Measurements from ENCODE around the gene WNK1. TPM values are rescaled to one million over a fixed set of nuclear protein-coding genes. Genes with fewer than 3 reads are reported as not detected.

The WNK1 gene
- total RNA-seq, 1 experiment from 2014 or later, result 42.2 TPM

DNA sequence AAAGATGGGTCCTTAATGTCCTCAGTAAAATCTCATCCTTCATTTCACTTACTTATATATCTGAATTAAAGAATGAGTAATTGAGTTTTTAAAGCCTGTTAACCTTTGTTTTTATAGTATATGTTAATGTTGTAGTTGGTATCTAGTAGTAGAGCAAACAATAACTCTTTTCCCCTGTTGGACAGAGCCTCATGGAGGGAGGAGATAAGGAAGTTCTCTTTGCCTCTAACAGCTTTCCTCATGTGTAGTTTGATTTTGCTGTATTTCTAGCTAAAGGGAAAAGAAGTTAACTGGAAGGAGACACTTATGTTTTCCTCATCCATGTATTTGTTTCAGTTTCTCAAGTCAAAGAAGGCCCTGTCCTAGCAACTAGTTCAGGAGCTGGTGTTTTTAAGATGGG, 141.8 kb downstream of the WNK1 start:
- no peak for DNase-seq (ENCODE audit: low spot score)
- in situ Hi-C loops (cut with HindIII; ENCODE audit: low sequenced_read_pairs), result no loop called here

DNA sequence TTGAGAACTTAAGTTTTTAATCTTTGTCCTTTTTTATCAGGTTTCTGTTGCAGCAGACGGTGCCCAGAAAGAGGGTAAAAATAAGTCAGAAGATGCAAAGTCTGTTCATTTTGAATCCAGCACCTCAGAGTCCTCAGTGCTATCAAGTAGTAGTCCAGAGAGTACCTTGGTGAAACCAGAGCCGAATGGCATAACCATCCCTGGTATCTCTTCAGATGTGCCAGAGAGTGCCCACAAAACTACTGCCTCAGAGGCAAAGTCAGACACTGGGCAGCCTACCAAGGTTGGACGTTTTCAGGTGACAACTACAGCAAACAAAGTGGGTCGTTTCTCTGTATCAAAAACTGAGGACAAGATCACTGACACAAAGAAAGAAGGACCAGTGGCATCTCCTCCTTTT, 143.7 kb downstream of the WNK1 start:
- no peak for DNase-seq (ENCODE audit: low spot score)
- in situ Hi-C loops (cut with HindIII; ENCODE audit: low sequenced_read_pairs), result no loop called here

DNA sequence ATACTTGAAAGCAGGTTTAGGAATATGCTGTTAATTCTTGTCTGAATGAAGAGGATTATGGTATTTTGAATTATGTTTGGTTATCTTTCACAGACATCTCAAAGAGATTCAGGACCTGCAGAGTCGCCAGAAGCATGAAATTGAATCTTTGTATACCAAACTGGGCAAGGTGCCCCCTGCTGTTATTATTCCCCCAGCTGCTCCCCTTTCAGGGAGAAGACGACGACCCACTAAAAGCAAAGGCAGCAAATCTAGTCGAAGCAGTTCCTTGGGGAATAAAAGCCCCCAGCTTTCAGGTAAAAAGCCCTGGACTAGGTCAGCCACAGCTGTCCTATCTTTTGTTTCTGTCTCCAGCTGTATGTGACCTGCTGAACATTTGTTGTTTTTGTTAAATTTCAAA, 145.0 kb downstream of the WNK1 start:
- in situ Hi-C loops (cut with HindIII; ENCODE audit: low sequenced_read_pairs), result no loop called here
- DNase-seq (ENCODE audit: low spot score), result no peak

DNA sequence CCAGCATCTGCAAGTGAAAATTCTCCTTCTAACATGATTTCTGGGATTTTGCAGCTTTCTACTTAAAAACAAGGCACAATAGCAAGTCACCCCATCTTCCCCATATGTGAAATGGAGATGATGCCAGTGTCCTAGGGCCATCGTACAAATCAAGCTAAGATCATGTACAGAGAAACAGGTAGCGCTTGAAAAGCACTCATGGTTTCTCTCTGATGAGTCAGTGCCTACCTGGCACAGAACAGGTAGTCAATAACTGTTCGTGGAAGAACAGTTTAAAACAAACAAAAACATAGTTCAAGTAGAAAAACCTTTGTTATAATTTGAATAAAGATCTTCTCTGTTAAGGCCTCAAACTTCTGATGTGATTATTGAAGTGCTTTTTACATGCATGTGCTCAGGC, 150.2 kb downstream of the WNK1 start:
- in situ Hi-C loops (cut with HindIII; ENCODE audit: low sequenced_read_pairs), result no loop called here
- DNase-seq (ENCODE audit: low spot score), result no peak

DNA sequence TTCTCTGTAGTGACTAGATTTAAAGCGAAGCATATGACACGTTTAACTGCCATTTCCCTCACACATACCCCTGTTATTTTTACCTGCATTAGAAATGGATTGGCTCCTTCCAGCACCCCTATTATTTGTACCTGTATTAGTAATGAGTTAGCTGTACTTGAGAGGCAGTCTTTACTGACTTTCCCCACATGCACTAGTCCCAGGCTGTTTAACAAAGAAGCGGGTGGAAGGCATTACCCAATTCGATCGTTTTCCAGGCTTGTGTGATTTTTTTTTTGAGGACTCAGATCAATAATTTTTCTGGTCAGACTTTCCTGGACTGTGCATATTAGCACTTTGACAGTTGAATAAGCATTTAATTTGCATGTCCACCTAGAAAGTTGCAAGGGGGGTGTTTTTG, 150.7 kb downstream of the WNK1 start:
- DNase-seq (ENCODE audit: low spot score), result no peak
- in situ Hi-C loops (cut with HindIII; ENCODE audit: low sequenced_read_pairs), result no loop called here

DNA sequence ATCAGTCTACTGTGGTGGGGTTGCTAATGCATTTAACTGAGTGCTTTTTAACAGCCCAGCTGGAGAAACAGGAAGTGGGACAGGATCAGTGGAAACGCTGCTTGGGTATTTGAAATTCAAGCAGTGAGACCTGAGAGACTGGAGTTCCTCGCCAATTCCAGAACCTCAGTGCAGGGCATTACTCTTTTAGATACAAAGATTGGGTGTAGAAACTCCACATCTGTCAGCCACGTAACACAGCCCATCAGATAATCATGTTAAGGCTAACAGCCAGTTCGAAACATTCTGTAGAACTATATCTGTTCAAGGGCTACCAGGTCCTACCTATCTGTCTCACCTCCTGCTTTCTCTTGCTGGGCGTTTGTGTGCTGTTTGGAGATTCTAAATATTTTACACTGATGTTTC, 151.6 kb downstream of the WNK1 start:
- DNase-seq (ENCODE audit: low spot score), result no peak
- in situ Hi-C loops (cut with HindIII; ENCODE audit: low sequenced_read_pairs), result no loop called here

DNA sequence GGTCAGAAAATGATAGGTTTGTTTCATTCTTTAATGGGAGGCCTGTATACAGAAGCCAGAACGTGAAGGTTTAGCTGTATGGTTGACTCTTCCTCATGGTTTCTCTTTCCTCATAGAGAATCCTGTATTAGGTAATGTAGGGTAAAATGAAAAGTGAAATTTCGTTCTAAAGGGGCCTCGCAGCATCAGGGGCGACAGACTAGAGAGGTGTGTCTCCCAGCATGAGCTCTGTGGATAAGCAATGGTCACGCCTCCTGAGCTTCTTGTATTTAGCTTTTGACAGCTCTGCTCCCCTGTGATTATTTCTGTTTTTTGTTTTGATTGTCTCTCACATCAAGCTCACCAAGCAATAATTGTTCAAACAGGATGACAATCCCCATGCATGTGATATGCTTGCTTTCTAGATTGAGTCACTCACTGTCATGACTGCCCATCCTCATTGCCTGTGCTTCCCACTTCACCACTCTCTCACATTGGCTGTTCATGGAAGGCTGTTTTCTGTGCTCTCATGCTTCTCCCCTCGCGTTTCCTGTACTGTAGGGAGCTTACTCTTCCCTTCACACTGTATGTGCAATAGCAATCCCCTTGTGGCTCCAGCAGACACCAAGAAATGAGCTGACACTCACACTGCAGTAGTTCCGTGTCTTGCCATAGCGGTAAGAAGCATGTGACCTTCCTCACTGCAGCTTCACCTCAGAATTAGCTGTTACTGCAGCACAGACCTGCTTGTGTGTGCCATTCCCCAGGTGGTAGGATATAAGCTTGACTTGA, 153.1 kb downstream of the WNK1 start:
- no peak for DNase-seq (ENCODE audit: low spot score)

DNA sequence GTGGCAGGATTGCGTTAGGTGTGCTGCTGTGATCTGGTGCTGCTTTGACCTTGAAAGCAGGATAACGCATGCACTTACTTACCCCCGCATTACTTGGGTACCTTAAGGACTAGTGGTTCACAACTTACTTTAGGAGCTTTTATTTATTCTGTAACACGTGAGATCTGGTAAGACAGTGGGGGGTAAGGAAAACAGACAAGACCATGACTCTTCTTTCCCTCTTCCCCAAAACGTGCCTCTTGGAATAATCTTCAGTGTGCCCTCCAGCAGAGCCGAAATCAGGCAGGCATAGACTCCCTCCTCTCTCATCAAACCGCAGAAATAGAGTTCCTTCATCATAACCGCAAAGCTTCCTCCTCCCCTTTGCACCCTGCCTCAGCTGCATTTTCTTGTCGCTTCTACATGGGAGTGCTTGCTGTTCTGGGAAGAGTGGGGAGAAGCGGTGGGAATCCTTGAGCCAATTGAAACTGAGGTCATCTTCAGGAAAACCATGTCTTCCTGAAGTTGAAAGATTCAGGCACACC, 153.7 kb downstream of the WNK1 start:
- no peak for DNase-seq (ENCODE audit: low spot score)
- in situ Hi-C loops (cut with HindIII; ENCODE audit: low sequenced_read_pairs), result no loop called here

More for the DNA sequence above, 153.1 kb downstream of the WNK1 start:
- in situ Hi-C loops (cut with HindIII; ENCODE audit: low sequenced_read_pairs), result no loop called here

DNA sequence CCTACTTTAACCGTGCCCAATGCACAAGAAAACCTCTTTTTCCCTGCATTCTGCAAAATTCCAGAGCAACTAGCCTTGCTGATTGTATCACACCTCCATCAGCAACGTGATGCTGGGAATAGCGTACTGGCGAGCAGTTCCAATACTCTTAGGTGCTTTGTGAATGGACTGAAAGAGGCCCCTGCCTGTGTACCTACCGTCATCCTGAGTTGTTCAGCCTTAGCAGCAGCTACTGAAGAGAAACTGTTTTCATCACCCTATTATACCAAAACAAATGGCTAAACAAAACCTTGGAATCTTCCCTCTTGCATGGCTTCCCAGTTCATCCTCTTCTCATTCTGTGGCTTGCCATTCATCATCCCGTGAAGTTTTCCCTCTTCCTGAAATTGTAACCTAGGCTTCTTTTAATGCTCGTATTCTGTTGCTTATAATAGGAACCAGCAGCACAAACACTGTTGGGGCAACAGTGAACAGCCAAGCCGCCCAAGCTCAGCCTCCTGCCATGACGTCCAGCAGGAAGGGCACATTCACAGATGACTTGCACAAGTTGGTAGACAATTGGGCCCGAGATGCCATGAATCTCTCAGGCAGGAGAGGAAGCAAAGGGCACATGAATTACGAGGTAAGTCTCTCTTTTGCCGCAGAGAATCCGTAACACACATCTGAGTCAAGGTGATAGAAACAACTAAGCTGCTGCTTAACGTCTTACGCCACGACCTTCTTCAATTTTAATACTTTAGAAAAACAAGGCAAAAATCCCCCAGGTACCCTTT, 155.2 kb downstream of the WNK1 start:
- no peak for DNase-seq (ENCODE audit: low spot score)
- in situ Hi-C loops (cut with HindIII; ENCODE audit: low sequenced_read_pairs), result no loop called here

DNA sequence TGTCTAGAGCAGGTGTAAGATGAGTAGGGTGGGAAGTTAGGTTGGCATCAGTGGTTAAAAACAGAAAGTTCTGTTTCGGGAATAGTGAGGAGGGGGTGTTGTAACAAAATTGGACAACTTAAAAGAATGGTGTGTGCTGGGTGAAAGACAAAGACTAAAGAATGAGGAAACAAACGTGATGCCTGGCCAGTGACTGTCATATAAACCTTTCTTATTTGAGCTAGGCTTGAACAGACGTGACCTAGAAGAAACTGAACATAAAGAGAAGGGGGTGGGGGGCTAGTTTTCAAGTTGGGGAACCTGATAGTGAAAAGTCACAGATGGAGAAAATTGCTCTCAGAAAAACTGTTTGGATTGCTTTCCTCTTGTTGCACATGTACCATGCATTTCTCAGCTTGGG, 157.5 kb downstream of the WNK1 start:
- no peak for DNase-seq (ENCODE audit: low spot score)
- in situ Hi-C loops (cut with HindIII; ENCODE audit: low sequenced_read_pairs), result no loop called here

DNA sequence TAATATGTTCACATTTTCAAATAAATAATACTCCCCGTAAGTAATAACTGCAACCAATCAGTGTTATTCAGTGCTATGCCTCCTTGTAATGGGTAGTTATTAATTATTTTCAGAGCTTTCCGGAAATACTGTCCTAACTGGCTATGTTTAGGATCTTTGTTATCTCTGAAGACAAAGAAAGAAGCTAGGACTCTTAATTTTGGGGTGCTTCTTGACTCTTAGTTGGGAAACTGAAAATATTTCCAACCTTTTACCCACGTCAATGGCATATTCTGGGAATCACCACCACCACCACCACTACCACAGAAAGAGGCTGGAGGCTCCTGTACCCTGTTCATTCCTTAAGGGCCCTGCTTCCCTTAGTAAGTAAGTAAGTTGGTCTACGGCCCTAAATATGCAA, 158.0 kb downstream of the WNK1 start:
- in situ Hi-C loops (cut with HindIII; ENCODE audit: low sequenced_read_pairs), result no loop called here
- no peak for DNase-seq (ENCODE audit: low spot score)

DNA sequence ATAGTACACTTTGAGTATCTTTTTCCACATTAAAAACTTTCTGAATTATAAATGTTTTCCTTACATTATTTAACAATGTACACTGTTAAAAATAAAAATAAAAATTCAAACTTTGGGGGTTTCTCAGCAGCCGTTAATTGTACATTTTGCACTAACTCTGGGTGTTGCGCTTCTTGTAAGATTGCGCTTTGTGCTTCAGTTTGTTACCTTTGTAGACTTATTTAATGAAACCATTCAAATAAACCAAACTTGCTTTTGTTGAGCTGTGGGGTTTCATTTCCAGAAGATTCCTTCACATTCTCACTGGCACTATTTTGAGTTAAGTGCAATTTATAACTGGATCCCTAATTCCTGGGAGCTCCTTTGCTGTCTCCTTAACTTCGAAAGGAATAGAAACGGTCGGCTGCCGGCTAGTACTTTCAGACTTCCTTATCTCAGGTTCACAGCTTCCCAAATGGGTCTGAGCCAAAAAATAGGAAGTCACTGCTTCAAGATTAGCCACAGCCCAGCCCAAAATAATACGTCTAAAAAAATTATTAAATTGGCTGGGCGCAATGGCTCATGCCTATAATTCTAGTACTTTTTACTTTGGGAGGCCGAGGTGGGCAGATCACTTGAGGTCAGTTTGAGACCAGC, 158.9 kb downstream of the WNK1 start:
- in situ Hi-C loops (cut with HindIII; ENCODE audit: low sequenced_read_pairs), result no loop called here

DNA sequence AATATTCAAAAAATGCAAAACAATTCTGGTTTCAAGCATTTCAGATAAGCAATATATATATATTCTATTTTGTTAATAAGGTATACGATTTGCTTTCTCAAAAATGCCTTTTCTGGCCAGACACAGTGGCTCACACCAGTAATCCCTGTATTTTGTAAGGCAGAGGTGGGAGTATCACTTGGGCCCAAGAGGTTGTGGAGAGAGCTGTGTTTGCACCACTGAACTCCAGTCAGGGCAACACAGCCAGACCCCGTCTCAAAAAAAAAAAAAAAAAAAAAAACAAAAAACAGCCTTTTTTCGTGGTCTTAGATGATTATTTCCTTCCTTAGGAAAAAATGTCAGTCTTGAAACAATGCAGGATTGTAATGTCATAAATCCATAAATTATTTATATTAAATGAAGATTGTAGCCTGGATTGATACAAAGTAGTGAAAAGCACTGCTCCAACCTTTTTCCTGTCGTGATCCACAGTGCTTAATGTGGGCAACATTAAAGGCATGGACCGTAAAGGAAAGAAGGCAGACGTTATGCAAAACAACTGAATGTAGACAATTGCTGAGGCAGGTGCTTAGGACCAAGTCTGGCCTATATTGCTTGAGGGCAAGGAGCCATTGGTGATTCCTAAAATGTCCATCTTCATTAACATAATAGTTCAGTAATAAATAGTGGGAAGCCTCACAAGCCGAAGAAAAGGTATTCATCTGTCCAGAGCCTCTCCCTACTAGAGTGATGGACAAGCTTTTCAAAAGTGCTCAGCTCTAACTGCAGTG, 160.3 kb downstream of the WNK1 start:
- no peak for DNase-seq (ENCODE audit: low spot score)
- in situ Hi-C loops (cut with HindIII; ENCODE audit: low sequenced_read_pairs), result no loop called here

More for the DNA sequence above, 158.9 kb downstream of the WNK1 start:
- DNase-seq (ENCODE audit: low spot score), result no peak

DNA sequence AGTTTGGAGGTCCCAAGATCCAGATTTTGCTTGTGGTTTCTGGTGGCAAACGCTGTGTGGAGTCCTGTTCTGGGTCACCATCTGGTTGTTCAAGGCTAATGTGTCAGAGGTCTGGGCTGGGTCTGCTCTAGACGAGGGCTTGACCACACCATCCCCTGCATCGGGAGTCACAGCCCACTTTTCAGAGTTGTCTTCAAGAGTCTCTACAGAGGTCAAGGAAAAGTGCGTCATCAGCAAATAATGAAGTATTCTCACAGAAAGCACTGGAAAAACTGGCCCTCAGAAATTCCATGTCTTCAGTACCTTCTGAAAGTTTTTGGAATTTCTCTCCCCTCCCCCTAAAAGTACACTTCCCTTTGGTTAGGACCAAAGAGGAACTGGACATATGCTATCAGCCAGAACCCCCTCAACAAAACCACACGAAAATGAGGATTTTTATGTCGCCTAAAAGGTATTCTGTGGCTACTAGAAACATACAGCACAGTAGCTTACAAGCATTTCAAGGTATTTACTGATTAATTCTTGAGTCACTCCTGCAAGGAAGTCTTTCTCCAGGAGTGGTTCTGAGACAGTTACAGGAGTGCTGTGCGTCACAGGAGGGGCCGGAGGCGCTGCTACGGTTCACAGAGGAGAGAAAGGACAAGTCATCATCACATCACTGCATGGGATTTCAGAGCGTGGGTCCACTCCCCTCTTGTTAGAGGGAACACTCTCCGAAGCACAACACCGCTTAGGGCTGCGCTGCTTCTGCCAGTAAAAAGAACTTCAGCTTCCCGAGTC, 161.7 kb downstream of the WNK1 start:
- no peak for DNase-seq (ENCODE audit: low spot score)

DNA sequence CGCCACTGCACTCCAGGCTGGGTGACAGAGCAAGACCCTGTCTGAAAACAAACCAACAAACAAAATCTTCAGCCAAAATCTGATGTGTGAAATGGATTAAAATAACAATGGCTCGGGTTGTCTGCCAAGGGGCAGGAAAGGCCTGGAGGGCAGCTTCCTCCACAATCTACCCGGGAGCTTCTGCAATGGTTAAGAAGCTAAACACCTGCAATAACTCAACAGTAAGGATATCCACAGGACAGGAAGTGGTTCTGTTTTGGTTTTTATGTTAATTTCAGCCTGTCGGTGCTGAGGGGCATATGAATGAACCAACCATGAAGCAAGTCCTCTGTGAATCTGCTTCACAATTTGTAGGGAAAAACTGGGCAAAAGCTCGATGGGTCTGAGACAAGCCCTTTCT, 162.7 kb downstream of the WNK1 start:
- no peak for DNase-seq (ENCODE audit: low spot score)
- in situ Hi-C loops (cut with HindIII; ENCODE audit: low sequenced_read_pairs), result no loop called here

More for the DNA sequence above, 161.7 kb downstream of the WNK1 start:
- in situ Hi-C loops (cut with HindIII; ENCODE audit: low sequenced_read_pairs), result no loop called here

DNA sequence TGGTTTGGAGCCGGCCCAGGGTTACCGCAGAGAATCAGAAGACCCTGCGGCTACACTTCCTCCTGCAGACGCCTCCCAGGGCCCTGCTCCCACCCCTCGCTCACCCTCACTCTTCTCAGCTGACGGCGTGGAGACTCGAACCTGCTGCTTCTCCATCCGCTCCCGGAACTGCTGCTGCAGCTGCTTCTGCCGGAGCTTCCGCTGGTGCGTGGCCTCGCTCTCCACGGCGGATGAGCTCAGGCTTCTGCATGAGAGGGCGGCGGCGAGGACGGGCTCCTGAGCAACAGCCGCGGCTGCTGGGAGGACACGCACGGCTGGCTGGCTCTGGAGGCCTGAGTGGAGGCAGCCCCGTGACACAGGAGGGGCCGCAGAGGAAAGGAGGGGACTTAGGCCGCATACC, 163.9 kb downstream of the WNK1 start:
- in situ Hi-C loops (cut with HindIII; ENCODE audit: low sequenced_read_pairs), result no loop called here
- DNase-seq (ENCODE audit: low spot score), result no peak

DNA sequence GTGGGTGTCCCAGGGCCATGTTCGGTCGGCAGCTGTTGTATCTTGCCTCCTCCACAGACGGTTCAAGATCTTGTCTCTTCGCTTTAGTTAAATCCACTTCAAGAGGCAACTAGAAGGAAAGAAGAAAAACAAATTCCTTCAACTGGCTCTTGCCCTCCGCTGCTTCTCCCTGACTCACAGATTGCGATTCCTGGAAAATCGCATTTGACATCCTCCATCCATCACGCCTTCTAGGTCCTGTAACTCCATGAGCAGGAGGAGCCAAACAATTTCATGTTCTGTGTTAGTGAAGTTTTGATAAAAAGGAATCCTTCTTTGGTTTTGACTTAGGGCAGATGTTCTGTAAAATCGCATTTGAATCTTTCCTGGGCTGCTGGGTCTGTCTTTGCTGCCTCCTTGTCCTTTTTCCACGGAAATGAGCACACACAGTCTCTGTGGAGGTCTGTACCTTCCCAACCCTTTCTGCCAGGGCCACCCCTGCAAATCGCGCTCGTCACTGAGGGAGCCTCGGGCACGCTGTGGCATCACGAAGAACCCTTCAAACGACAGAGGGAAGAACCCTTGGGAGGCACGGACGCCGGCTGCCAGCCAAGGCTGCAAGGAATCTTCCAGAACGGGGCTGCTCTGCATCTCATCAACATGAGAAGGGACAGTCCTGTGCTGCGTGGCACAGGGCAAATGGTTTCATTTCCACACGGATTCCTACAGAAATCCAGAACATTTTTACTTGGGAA, 164.5 kb downstream of the WNK1 start:
- DNase-seq (ENCODE audit: low spot score), result no peak
- in situ Hi-C loops (cut with HindIII; ENCODE audit: low sequenced_read_pairs), result no loop called here

DNA sequence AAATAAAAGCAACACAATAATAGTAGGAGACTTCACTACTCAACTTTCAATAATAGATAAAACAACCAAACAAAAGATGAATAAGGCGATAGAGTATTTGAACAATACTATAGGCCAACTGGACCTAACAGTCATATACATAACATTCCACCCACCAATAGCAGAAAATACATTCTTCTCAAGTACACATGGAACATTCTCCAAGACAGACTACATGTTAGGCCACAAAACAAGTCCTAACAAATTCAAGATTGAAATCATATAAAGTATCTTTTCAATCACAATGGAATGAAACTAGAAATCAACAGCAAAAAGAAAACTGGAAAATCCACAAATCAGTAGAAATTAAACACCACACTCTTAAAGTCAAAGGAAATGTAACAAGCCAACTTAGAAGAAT, 168.3 kb downstream of the WNK1 start:
- in situ Hi-C loops (cut with HindIII; ENCODE audit: low sequenced_read_pairs), result no loop called here
- DNase-seq (ENCODE audit: low spot score), result no peak

Data from G401 (cell line).